Left renal cortex interstitium (tissue), 4 donors: ENCODE measurements around the gene CNTN4. TPM values are rescaled to one million over a fixed set of nuclear protein-coding genes. Genes with fewer than 3 reads are reported as not detected.

Experiments
- DNase-seq, 4 donors: peaks; one replicate each; pipeline ENCODE4 v3.0.0-alpha.2; 2013; ENCODE audit warnings: low read depth in 4 of 4, low spot score in 2 of 4, missing footprints in 1 of 4
- polyA plus RNA-seq, 4 donors: library from polyadenylated mRNA; unstranded; fragments of 120-200 nt; gene quantifications; one replicate each; pipeline ENCODE4 v1.2.1, GENCODE V29; 2013; ENCODE audit not compliant: insufficient read length in 4 of 4

The CNTN4 gene
- polyA plus RNA-seq, 4 donors = 24.5 to 32.1 (median 29.8) TPM

- DNase-seq = no peak
Observed at GRCh38 chr3:2375376-2375775, 276.7 kb downstream of the CNTN4 start.

- no peak for DNase-seq
Observed at GRCh38 chr3:2377281-2377680, 278.6 kb downstream of the CNTN4 start.

- no peak for DNase-seq
Observed at GRCh38 chr3:2390926-2391532, 292.4 kb downstream of the CNTN4 start.

GRCh38 chr3:2391896-2392295 lies 293.2 kb downstream of the CNTN4 start:
- DNase-seq = no peak

GRCh38 chr3:2392981-2393380 lies 294.3 kb downstream of the CNTN4 start:
- DNase-seq = no peak

- DNase-seq = no peak
Observed at GRCh38 chr3:2415083-2415482, 316.4 kb downstream of the CNTN4 start.

GRCh38 chr3:2420919-2421318 lies 322.3 kb downstream of the CNTN4 start:
- DNase-seq = no peak

- DNase-seq = no peak
Observed at GRCh38 chr3:2423143-2423542, 324.5 kb downstream of the CNTN4 start.

GRCh38 chr3:2441558-2441957 lies 342.9 kb downstream of the CNTN4 start:
- no peak for DNase-seq

GRCh38 chr3:2446146-2446545 lies 347.5 kb downstream of the CNTN4 start:
- DNase-seq = no peak

GRCh38 chr3:2452249-2452648 lies 353.6 kb downstream of the CNTN4 start:
- no peak for DNase-seq

GRCh38 chr3:2454865-2455264 lies 356.2 kb downstream of the CNTN4 start:
- DNase-seq = no peak

- no peak for DNase-seq
Observed at GRCh38 chr3:2456788-2457187, 358.1 kb downstream of the CNTN4 start.

GRCh38 chr3:2458816-2459215 lies 360.1 kb downstream of the CNTN4 start:
- no peak for DNase-seq

- DNase-seq = no peak
Observed at GRCh38 chr3:2465842-2466241, 367.2 kb downstream of the CNTN4 start.

GRCh38 chr3:2468816-2469215 lies 370.1 kb downstream of the CNTN4 start:
- no peak for DNase-seq

GRCh38 chr3:2476996-2477395 lies 378.3 kb downstream of the CNTN4 start:
- DNase-seq = no peak

- DNase-seq = peak in 1 of 4 donors; percentile 13
Observed at GRCh38 chr3:2477620-2478019, 379.0 kb downstream of the CNTN4 start.

- DNase-seq = no peak
Observed at GRCh38 chr3:2484162-2485026, 385.7 kb downstream of the CNTN4 start.

GRCh38 chr3:2485027-2485375 lies 386.3 kb downstream of the CNTN4 start:
- no peak for DNase-seq

GRCh38 chr3:2495746-2496145 lies 397.1 kb downstream of the CNTN4 start:
- no peak for DNase-seq

GRCh38 chr3:2504912-2505311 lies 406.2 kb downstream of the CNTN4 start:
- no peak for DNase-seq
